ENCODE results near the gene CLDND2. TPM values are rescaled to one million over a fixed set of nuclear protein-coding genes. Genes with fewer than 3 reads are reported as not detected.

Gene CLDND2
- total RNA-seq, 1 donor from 2014 or later: not detected

- H3K9ac ChIP-seq: no peak overlapping the region
Observed at GRCh38 chr19:51377422-51377821, 8.6 kb upstream of the CLDND2 start.

DNA sequence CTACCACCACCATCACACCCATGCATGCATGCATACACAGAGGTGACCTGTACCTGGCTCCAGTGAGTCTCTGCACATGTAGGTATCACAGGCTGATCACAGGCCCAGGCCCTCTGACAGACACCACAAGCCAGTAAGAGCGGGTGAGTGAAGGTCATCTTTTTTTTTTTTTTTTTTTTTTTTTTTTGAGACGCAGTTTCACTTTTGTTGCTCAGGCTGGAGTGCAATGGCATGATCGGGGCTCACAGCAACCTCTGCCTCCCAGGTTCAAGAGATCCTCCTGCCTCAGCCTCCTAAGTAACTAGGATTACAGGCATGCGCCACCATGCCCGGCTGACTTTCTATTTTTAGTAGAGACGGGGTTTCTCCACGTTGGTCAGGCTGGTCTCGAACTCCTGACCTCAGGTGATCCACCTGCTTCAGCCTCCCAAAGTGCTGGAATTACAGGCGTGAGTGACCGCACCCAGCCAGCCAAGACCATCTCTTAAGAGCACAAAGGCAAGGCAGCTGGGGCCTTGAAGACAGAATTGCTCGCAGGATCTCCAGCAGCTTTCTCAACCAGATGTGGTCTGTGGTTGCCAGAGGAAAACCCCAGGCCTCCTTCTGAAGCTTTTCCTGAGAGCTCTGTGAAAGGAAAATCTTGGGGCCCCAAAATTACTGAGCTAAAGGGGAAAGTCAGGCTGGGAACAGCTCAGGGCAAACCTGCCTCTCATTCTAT lies 6.9 kb upstream of the CLDND2 start:
- H4K20me1 ChIP-seq (ENCODE audit: low read depth): no peaks in the 10 kb centered on the region
- Mint-ChIP-seq H3K4me3 (no peak overlapping the region), H3K9me3 (peaks cover 4% of the 10 kb centered on the region), H3K4me1 (no peaks in the 10 kb centered on the region), H3K27ac (no peak overlapping the region), H3K36me3 (no peaks in the 10 kb centered on the region), H3K27me3 (ENCODE audit: insufficient read depth, low read depth) (peaks cover 9% of the 10 kb centered on the region)
- H3K9ac ChIP-seq: no peak overlapping the region
- H2AFZ ChIP-seq (replicated peaks): no peak overlapping the region
- no peaks in the 10 kb centered on the region for H3K4me1 ChIP-seq
- H3K27ac ChIP-seq: no peak overlapping the region
- H3K36me3 ChIP-seq: no peaks in the 10 kb centered on the region
- H3K4me3 ChIP-seq: no peak overlapping the region
- H3F3A ChIP-seq (ENCODE audit: low read depth): no peaks in the 10 kb centered on the region
- no peak for DNase-seq (ENCODE audit: low spot score)
- no peak overlapping the region for H3K4me2 ChIP-seq
- no peaks in the 10 kb centered on the region for H3K79me2 ChIP-seq (ENCODE audit: low read depth)
- TF ChIP-seq EZH2phosphoT487 (IDR thresholded peaks at IDR 0.05): no peak
- no peaks in the 10 kb centered on the region for H3K27me3 ChIP-seq
- H3K9me3 ChIP-seq (ENCODE audit: low read depth): no peaks in the 10 kb centered on the region

More at GRCh38 chr19:51377422-51377821, 8.6 kb upstream of the CLDND2 start:
- no peaks in the 10 kb centered on the region for H3K4me1 ChIP-seq
- H3K4me3 Mint-ChIP-seq: no peak overlapping the region
- H3K4me3 ChIP-seq: no peak overlapping the region
- H3K9me3 Mint-ChIP-seq: peaks cover 6% of the 10 kb centered on the region
- no peaks in the 10 kb centered on the region for H3K27me3 ChIP-seq
- H3K27me3 Mint-ChIP-seq (ENCODE audit: insufficient read depth, low read depth): peaks cover 9% of the 10 kb centered on the region
- H4K20me1 ChIP-seq (ENCODE audit: low read depth): no peaks in the 10 kb centered on the region
- no peaks in the 10 kb centered on the region for H3K36me3 ChIP-seq
- no peaks in the 10 kb centered on the region for H3K4me1 Mint-ChIP-seq
- H2AFZ ChIP-seq (replicated peaks): no peak overlapping the region
- no peaks in the 10 kb centered on the region for H3F3A ChIP-seq (ENCODE audit: low read depth)
- H3K36me3 Mint-ChIP-seq: no peaks in the 10 kb centered on the region
- H3K9me3 ChIP-seq (ENCODE audit: low read depth): no peaks in the 10 kb centered on the region
- no peak for DNase-seq (ENCODE audit: low spot score)
- H3K27ac Mint-ChIP-seq: no peak overlapping the region
- TF ChIP-seq, protein P1, sequence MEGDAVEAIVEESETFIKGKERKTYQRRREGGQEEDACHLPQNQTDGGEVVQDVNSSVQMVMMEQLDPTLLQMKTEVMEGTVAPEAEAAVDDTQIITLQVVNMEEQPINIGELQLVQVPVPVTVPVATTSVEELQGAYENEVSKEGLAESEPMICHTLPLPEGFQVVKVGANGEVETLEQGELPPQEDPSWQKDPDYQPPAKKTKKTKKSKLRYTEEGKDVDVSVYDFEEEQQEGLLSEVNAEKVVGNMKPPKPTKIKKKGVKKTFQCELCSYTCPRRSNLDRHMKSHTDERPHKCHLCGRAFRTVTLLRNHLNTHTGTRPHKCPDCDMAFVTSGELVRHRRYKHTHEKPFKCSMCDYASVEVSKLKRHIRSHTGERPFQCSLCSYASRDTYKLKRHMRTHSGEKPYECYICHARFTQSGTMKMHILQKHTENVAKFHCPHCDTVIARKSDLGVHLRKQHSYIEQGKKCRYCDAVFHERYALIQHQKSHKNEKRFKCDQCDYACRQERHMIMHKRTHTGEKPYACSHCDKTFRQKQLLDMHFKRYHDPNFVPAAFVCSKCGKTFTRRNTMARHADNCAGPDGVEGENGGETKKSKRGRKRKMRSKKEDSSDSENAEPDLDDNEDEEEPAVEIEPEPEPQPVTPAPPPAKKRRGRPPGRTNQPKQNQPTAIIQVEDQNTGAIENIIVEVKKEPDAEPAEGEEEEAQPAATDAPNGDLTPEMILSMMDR (IDR thresholded peaks at IDR 0.05): no peak
- no peak for TF ChIP-seq EZH2phosphoT487 (IDR thresholded peaks at IDR 0.05)
- TF ChIP-seq EZH2 (IDR thresholded peaks at IDR 0.05): no peak
- H3K4me2 ChIP-seq: no peak overlapping the region
- H3K79me2 ChIP-seq (ENCODE audit: low read depth): no peaks in the 10 kb centered on the region
- H3K27ac ChIP-seq: no peak overlapping the region

DNA sequence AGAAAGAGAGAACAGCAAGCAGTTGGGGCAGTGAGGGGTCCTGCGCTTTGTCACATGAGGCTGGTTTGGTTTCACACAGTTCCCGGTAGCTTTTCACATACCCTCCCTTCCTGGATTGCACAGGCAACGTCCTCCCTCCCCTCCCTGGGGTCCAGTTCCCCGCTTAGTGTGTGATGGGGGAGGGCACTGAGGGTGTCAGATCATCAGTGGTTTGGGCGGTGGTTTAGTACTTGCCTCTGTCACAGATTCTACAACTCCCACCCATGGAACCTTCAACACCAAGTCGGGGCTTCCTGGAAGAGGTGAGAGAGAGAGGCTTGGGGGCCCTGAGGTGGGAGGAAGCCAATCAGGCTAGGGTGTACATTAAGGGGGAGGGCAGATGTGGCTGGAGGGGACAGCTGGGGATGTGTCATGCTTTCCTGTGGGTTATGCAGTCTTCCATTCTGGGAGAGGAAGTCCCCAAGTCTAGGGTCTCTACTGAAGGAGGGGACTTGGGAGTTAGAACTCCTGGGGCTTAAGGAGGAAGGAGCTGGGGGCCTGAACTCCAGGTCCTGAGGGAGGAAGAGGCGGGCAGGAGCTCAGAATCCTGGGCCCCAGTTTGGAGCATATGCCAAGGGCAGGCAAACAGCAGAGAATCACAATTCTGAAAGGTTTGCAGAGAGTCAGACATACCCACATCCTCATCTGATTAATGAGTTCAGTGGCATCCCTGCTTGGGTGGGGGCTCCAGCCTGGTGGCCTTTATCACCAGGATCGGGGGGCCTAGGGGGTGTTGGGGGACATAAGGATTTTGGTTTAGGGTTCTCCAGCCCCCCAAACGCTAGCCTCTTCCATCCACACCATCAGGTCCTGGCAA lies 4.1 kb upstream of the CLDND2 start, which contains the start of gene NKG7:
Gene NKG7, minus strand, starts transcription at position 6 of the 856 bp plus-strand sequence. CDS start 119 bp downstream, outside the sequence.
- Histone ChIP-seq H3K9me3 (ENCODE audit: low read depth) (no peaks in the 10 kb centered on the region), H3K4me3 (no peak within 1 kb of the TSS), H3K27me3 (no peaks in the 10 kb centered on the region), H3K4me2 (no peak within 1 kb of the TSS), H3K27ac (no peak within 1 kb of the TSS), H3K9ac (no peak within 1 kb of the TSS), H3K79me2 (ENCODE audit: low read depth) (no peaks in the 10 kb centered on the region), H3K36me3 (no peaks in the 10 kb centered on the region), H3F3A (ENCODE audit: low read depth) (peaks cover 7% of the 10 kb centered on the region), H2AFZ (replicated peaks) (no peak within 1 kb of the TSS), H4K20me1 (ENCODE audit: low read depth) (no peaks in the 10 kb centered on the region), H3K4me1 (peaks cover 7% of the 10 kb centered on the region)
- peaks cover 5% of the 10 kb centered on the region for H3K4me1 Mint-ChIP-seq
- DNase-seq (ENCODE audit: low spot score): no peak
- H3K27ac Mint-ChIP-seq: no peak within 1 kb of the TSS
- H3K27me3 Mint-ChIP-seq (ENCODE audit: insufficient read depth, low read depth): peaks cover 10% of the 10 kb centered on the region
- H3K9me3 Mint-ChIP-seq: no peaks in the 10 kb centered on the region
- TF ChIP-seq, protein P1 (IDR thresholded peaks at IDR 0.05): no peak
- TF ChIP-seq EZH2phosphoT487 (IDR thresholded peaks at IDR 0.05): no peak
- no peak for TF ChIP-seq EZH2 (IDR thresholded peaks at IDR 0.05)
- no peaks in the 10 kb centered on the region for H3K36me3 Mint-ChIP-seq
- peak within 1 kb of the TSS; percentile 35 for H3K4me3 Mint-ChIP-seq

Measured in neural progenitor cell (in vitro differentiated cells).